Sigmoid colon (tissue), 7 donors: ENCODE measurements around the gene TNNT2. TPM values are rescaled to one million over a fixed set of nuclear protein-coding genes. Genes with fewer than 3 reads are reported as not detected.

Experiments used
- DNase-seq: peaks from one replicate; pipeline ENCODE4 v3.0.0-alpha.2; 2019
- H3K27ac ChIP-seq, 4 donors: fragments of 200-600 bp; sonication (generic); one replicate each; pipeline ENCODE4 v1.5.1; 2016 to 2019; ENCODE audit warnings: mild to moderate bottlenecking in 1 of 4
- H3K27me3 ChIP-seq, 3 donors: fragments of 200-600 bp; sonication (generic); one replicate each; pipeline ENCODE4 v1.5.1; 2019; ENCODE audit warnings: mild to moderate bottlenecking in 1 of 3
- H3K36me3 ChIP-seq, 4 donors: fragments of 200-600 bp; sonication (generic); one replicate each; pipeline ENCODE4 v1.5.1; 2016 to 2019
- H3K4me1 ChIP-seq, 4 donors: fragments of 200-600 bp; sonication (generic); one replicate each; pipeline ENCODE4 v1.5.1; 2017 to 2019
- H3K4me3 ChIP-seq, 4 donors: fragments of 200-600 bp; sonication (generic); one replicate each; pipeline ENCODE4 v1.5.1; 2017 to 2019; ENCODE audit warnings: mild to moderate bottlenecking in 2 of 4, moderate library complexity in 1 of 4
- H3K9me3 ChIP-seq, 4 donors: fragments of 200-600 bp in 3 of 4; sonication (generic) in 3 of 4; one replicate each; pipeline versions ENCODE4 v1.5.1 to v1.6.1; 2013 to 2019
- EP300 ChIP-seq, 4 donors: sonication (generic); formaldehyde crosslinking; IDR thresholded peaks; one replicate each; pipeline ENCODE4 v1.6.1; 2017; ENCODE audit warnings: antibody characterized with exemption in 4 of 4
- POLR2A ChIP-seq, 2 donors: fragments of 450-650 bp; IDR thresholded peaks; one replicate each; pipeline ENCODE4 v1.6.1; 2016; ENCODE audit warnings: antibody characterized with exemption in 2 of 2, mild to moderate bottlenecking in 2 of 2, moderate library complexity in 2 of 2
- POLR2AphosphoS5 ChIP-seq, 4 donors: sonication (generic); formaldehyde crosslinking; IDR thresholded peaks; one replicate each; pipeline ENCODE4 v1.6.1; 2017; ENCODE audit warnings: antibody characterized with exemption in 4 of 4
- WGBS, 2 donors: extraction: QIAGEN DNeasy Blood & Tissue Kit; methylation state at CpG; one replicate each; pipeline ENCODE4 v1.1.7; 2013; 5-methylcytosine and 5-hydroxymethylcytosine counted together
- intact Hi-C: fragments of 100-400 bp; cut with DNase I; formaldehyde crosslinking; loops from one replicate; pipeline ENCODE4 v1.15.1; 2023
- polyA plus RNA-seq, 3 donors: library from polyadenylated mRNA; stranded (reverse); fragments of 200-250 nt; gene quantifications; one replicate each; pipeline ENCODE4 v1.2.3, GENCODE V29; 2013
- total RNA-seq, 4 donors: library from RNA; depleted of rRNA; stranded (reverse); fragments of >200 nt; gene quantifications; one replicate each; pipeline ENCODE4 v1.1.0, GENCODE V29; 2016
- TF ChIP-seq, protein P1 (sequence below), 4 experiments: fragments of 450-650 bp in 3 of 4; fragments of 200-600 bp in 1 of 4; IDR thresholded peaks; one replicate each; pipeline ENCODE4 v1.5.1; 2016 to 2019; ENCODE audit warnings: antibody characterized with exemption in 4 of 4, mild to moderate bottlenecking in 3 of 4, moderate library complexity in 2 of 4
- donor health status: healthy with polysubstance abuse.
- donor health status: Bipolar disorder and iron deficiency.
- donor health status: healthy.

TNNT2 gene
- total and polyA plus RNA-seq, 7 donors: 0.81 to 34.9 (median 3.9) TPM; not detected in 3

DNA sequence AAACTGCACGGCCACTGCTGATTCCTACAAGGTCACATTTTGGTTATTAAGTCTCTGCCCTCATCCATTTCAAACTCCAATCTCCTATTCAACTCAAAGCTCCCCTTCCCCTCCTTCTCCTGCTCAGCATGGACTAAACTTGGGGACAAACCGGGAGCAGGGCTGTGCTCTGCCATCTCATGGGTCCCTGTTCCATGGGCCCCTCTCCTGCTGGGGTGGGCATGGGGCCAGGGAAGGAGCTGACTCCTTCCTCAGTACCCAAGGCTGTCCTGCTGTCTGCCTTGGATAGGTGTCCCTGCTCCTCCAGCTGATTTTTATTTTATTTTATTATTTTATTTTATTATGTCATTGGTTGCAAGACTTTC lies 27.1 kb downstream of the TNNT2 start:
- H3K4me3 ChIP-seq: no peak overlapping the region
- H3K36me3 ChIP-seq: no peaks in the 10 kb centered on the region
- H3K27ac ChIP-seq: no peak overlapping the region
- no peak for DNase-seq
- 47 to 74% methylated on average over 2 of the region's 2 CpGs for WGBS, 2 donors
- TF ChIP-seq, protein P1, sequence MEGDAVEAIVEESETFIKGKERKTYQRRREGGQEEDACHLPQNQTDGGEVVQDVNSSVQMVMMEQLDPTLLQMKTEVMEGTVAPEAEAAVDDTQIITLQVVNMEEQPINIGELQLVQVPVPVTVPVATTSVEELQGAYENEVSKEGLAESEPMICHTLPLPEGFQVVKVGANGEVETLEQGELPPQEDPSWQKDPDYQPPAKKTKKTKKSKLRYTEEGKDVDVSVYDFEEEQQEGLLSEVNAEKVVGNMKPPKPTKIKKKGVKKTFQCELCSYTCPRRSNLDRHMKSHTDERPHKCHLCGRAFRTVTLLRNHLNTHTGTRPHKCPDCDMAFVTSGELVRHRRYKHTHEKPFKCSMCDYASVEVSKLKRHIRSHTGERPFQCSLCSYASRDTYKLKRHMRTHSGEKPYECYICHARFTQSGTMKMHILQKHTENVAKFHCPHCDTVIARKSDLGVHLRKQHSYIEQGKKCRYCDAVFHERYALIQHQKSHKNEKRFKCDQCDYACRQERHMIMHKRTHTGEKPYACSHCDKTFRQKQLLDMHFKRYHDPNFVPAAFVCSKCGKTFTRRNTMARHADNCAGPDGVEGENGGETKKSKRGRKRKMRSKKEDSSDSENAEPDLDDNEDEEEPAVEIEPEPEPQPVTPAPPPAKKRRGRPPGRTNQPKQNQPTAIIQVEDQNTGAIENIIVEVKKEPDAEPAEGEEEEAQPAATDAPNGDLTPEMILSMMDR (IDR thresholded peaks at IDR 0.05): no peak
- TF ChIP-seq EP300 (IDR thresholded peaks at IDR 0.05): no peak
- TF ChIP-seq POLR2A (IDR thresholded peaks at IDR 0.05): no peak
- no peak for TF ChIP-seq POLR2AphosphoS5 (IDR thresholded peaks at IDR 0.05)
- H3K27me3 ChIP-seq: peaks cover 0 to 10% (median 0%) of the 10 kb centered on the region in 3 donors
- H3K9me3 ChIP-seq: no peaks in the 10 kb centered on the region
- no peaks in the 10 kb centered on the region for H3K4me1 ChIP-seq
- intact Hi-C loops: no loop called here

DNA sequence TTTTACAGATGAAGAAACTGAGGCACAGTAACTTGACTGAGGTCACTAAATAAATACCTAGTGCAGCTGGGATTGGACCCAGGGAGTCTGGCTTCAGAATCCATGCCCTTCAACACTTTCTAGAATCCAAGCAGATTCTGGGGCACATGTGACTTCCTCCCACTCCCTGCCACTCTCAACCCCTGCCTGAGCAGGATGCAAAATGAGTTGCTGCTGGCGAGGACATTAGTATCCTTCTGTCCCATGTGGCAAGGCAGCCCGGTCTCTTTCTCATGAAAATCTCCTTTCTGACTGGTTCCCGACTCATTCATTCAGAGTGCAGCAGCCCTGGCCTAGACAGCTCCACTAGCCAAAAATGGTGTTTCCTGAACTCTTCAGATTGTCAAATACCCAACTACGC lies 28.4 kb downstream of the TNNT2 start:
- no peaks in the 10 kb centered on the region for H3K4me1 ChIP-seq
- 86 to 88% methylated on average over 4 of the region's 4 CpGs for WGBS, 2 donors
- H3K36me3 ChIP-seq: no peaks in the 10 kb centered on the region
- H3K4me3 ChIP-seq: no peak overlapping the region
- TF ChIP-seq, protein P1 (IDR thresholded peaks at IDR 0.05): no peak
- TF ChIP-seq POLR2AphosphoS5 (IDR thresholded peaks at IDR 0.05) (no peak), EP300 (IDR thresholded peaks at IDR 0.05) (no peak), POLR2A (IDR thresholded peaks at IDR 0.05) (no peak)
- DNase-seq: no peak
- intact Hi-C loops: no loop called here
- no peak overlapping the region for H3K27ac ChIP-seq
- no peaks in the 10 kb centered on the region for H3K9me3 ChIP-seq
- peaks cover 0 to 10% (median 0%) of the 10 kb centered on the region in 3 donors for H3K27me3 ChIP-seq

DNA sequence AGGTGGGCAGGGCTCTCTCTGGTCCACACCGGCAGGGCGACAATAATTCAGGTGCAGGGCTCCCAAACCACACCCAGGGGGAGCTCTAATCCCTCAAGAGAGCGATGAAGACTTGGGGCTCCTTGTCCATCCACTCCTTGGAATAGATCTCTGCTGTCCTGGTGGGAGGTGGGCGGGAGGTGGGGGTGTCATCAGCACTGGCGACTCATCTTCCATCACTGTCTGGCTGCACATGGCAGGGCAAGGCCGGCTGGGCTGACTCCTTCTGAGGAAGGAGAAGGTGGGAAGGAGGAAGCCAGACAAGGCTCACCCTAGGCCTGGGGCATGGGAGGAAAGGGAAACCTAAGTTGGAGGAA lies 29.3 kb downstream of the TNNT2 start:
- no peak for DNase-seq
- intact Hi-C loops: no loop called here
- Histone ChIP-seq H3K27ac (no peak overlapping the region), H3K4me1 (no peaks in the 10 kb centered on the region), H3K27me3 (peaks cover 0 to 10% (median 0%) of the 10 kb centered on the region in 3 donors), H3K36me3 (no peaks in the 10 kb centered on the region), H3K9me3 (no peaks in the 10 kb centered on the region), H3K4me3 (no peak overlapping the region)
- WGBS, 2 donors: 13 to 25% methylated on average over 6 of the region's 6 CpGs
- TF ChIP-seq POLR2A (IDR thresholded peaks at IDR 0.05): no peak
- TF ChIP-seq EP300 (IDR thresholded peaks at IDR 0.05): no peak
- no peak for TF ChIP-seq POLR2AphosphoS5 (IDR thresholded peaks at IDR 0.05)
- TF ChIP-seq, protein P1 (IDR thresholded peaks at IDR 0.05): peak in 2 of 4 experiments; percentile 24 to 42

DNA sequence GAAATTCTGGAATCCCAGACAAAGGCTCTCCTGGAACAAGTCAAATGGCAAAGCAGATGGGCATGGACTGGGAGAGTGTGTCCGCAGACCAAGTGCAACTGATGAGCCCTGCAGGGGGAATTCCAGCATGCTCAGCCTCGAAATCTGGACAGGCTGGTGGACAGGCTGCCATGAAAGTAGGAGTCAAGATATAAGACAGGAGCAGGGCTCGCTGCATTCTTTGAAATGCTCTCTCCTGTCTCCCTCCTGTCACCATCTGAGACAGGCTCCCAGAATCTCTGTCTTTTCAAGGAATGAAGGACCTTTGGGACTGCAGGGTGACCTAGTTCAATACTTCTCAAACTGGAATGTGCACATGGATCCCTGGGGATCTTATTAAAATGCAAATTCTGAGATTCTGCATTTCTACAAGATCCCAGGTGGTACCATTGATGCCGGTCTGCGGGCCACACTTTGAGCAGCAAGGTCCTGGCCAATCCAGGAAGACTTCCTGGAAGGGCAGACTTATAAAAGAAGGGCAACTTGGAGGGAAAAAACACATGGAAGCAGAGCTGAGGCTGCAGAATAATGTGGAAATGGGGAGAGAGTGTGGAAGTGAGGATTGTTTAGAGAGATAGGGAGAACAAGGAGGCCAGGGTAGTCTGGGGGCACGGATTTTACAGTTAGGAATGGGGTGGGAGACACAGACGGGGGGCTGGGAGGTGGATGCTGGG lies 29.8 kb downstream of the TNNT2 start:
- Histone ChIP-seq H3K36me3 (no peaks in the 10 kb centered on the region), H3K4me1 (no peaks in the 10 kb centered on the region), H3K9me3 (no peaks in the 10 kb centered on the region), H3K4me3 (no peak overlapping the region), H3K27ac (no peak overlapping the region), H3K27me3 (peaks cover 0 to 10% (median 0%) of the 10 kb centered on the region in 3 donors)
- no peak for DNase-seq
- intact Hi-C loops: no loop called here
- WGBS, 2 donors: 26% methylated on average over 7 of the region's 7 CpGs
- TF ChIP-seq, protein P1 (IDR thresholded peaks at IDR 0.05): no peak
- TF ChIP-seq POLR2A (IDR thresholded peaks at IDR 0.05): no peak
- no peak for TF ChIP-seq POLR2AphosphoS5 (IDR thresholded peaks at IDR 0.05)
- TF ChIP-seq EP300 (IDR thresholded peaks at IDR 0.05): no peak

DNA sequence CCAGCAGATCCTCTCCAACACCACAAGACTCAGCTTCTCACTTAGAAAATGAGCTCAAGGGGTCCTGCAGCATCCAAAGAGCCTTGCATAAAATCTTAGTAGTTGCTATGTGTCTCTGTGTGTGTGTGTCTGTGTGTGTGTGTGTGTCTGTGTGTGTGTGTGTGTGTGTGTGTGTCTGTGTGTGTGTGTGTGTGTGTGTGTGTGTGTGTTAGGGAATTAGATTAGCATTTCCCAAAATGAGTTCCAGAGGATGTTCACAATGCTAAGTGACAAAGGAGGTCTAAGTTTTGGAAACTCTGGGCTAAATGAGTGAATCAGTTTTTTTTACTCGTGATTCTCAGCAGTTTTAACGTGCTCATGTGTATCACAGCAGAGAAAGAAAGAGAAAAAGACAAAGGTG lies 30.5 kb downstream of the TNNT2 start:
- no peaks in the 10 kb centered on the region for H3K36me3 ChIP-seq
- no peak overlapping the region for H3K27ac ChIP-seq
- no peaks in the 10 kb centered on the region for H3K4me1 ChIP-seq
- H3K4me3 ChIP-seq: no peak overlapping the region
- no peak for TF ChIP-seq EP300 (IDR thresholded peaks at IDR 0.05)
- no peak for TF ChIP-seq POLR2AphosphoS5 (IDR thresholded peaks at IDR 0.05)
- TF ChIP-seq, protein P1 (IDR thresholded peaks at IDR 0.05): no peak
- no peak for TF ChIP-seq POLR2A (IDR thresholded peaks at IDR 0.05)
- no peak for DNase-seq
- no peaks in the 10 kb centered on the region for H3K9me3 ChIP-seq
- H3K27me3 ChIP-seq: peaks cover 0 to 10% (median 0%) of the 10 kb centered on the region in 3 donors
- intact Hi-C loops: no loop called here
- WGBS, 2 donors: 36 to 45% methylated on average over 2 of the region's 2 CpGs
